Measurements from ENCODE around the gene YAE1. TPM values are rescaled to one million over a fixed set of nuclear protein-coding genes. Genes with fewer than 3 reads are reported as not detected.

Gene YAE1
- total RNA-seq, 2 donors from 2014 or later: 9.8 to 28.3 TPM

DNA sequence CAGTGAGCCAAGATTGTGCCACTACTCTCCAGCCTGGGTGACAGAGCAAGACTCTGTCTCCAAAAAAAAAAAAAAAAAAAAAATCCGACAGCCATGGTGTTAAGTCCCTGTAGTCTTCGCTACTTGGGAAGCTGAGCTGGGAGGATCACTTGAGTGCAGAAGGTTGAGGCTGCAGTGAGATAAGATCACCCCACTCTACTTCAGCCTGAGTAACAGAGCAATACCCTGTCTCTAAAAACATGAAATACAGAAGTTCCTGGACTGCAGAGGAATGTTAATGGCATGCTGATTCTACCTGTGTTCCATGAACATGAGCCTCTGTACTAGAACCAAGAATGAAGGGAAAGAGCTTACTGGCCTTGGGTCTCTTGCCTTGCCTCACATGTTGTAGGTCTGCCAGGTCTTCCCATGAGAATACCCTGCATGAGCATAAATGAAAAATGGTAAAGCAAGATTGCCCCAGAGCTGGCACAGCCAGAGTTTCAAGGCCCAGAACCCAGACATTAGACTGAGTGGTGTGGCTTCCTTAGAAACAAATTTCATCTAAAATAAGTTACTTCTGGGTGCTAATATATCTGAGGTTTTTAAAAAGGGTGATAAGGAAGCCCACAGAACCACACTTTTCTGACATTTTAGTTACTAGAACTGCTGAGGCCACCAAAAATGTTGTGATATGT is 8.6 kb downstream of the YAE1 start:
- TF ChIP-seq POLR2A (IDR thresholded peaks at IDR 0.05) (no peak), POLR2AphosphoS5 (IDR thresholded peaks at IDR 0.05) (no peak)
- TF ChIP-seq, protein P1, sequence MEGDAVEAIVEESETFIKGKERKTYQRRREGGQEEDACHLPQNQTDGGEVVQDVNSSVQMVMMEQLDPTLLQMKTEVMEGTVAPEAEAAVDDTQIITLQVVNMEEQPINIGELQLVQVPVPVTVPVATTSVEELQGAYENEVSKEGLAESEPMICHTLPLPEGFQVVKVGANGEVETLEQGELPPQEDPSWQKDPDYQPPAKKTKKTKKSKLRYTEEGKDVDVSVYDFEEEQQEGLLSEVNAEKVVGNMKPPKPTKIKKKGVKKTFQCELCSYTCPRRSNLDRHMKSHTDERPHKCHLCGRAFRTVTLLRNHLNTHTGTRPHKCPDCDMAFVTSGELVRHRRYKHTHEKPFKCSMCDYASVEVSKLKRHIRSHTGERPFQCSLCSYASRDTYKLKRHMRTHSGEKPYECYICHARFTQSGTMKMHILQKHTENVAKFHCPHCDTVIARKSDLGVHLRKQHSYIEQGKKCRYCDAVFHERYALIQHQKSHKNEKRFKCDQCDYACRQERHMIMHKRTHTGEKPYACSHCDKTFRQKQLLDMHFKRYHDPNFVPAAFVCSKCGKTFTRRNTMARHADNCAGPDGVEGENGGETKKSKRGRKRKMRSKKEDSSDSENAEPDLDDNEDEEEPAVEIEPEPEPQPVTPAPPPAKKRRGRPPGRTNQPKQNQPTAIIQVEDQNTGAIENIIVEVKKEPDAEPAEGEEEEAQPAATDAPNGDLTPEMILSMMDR (IDR thresholded peaks at IDR 0.05): no peak
- WGBS: 93% methylated on average over 2 of the region's 2 CpGs

DNA sequence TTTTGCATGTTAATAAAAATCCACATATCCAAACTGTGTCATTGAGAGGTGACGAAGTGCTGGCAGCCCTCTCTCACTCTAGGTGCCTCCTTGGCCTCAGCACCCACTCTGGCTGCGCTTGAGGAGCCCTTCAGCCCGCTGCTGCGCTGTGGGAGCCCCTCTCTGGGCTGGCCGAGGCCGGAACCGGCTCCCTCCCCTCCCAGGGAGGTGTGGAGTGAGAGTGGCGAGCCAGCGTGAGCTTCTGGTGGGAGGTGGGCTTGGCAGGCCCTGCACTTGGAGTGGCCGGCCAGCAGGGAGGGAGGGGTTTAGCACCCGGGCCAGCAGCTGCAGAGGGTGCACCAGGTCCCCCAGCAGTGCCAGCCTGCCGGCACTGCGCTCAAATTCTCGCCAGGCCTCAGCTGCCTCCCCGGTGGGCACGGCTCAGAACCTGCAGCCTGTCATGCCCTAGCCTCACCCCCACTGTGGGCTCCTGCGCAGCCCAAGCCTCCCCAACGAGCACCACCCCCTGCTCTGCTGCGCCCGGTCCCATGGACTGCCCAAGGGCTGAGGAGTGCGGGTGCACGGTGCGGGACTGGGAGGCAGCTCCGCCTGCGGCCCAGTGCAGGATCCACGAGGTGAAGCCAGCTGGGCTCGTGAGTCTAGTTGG is 11.1 kb downstream of the YAE1 start:
- intact Hi-C loops (cut with DNase I): no loop called here
- Histone ChIP-seq H3K4me1 (replicated peaks) (no peaks in the 10 kb centered on the region), H3K9me3 (no peaks in the 10 kb centered on the region), H3K27me3 (replicated peaks; ENCODE audit: insufficient read depth) (no peaks in the 10 kb centered on the region), H3K27ac (no peak overlapping the region), H3K4me3 (no peak overlapping the region), H3K36me3 (no peaks in the 10 kb centered on the region)
- TF ChIP-seq POLR2A (IDR thresholded peaks at IDR 0.05) (no peak), POLR2AphosphoS5 (IDR thresholded peaks at IDR 0.05) (no peak)
- TF ChIP-seq, protein P1 (IDR thresholded peaks at IDR 0.05): no peak
- no peak for DNase-seq (ENCODE audit: low spot score)
- WGBS: 93% methylated on average over 26 of the region's 27 CpGs

More for the DNA sequence above, 8.6 kb downstream of the YAE1 start:
- Histone ChIP-seq H3K27ac (no peak overlapping the region), H3K36me3 (no peaks in the 10 kb centered on the region), H3K4me1 (replicated peaks) (no peaks in the 10 kb centered on the region), H3K4me3 (no peak overlapping the region), H3K9me3 (no peaks in the 10 kb centered on the region), H3K27me3 (replicated peaks; ENCODE audit: insufficient read depth) (no peaks in the 10 kb centered on the region)
- intact Hi-C loops (cut with DNase I): no loop called here
- DNase-seq (ENCODE audit: low spot score): no peak

DNA sequence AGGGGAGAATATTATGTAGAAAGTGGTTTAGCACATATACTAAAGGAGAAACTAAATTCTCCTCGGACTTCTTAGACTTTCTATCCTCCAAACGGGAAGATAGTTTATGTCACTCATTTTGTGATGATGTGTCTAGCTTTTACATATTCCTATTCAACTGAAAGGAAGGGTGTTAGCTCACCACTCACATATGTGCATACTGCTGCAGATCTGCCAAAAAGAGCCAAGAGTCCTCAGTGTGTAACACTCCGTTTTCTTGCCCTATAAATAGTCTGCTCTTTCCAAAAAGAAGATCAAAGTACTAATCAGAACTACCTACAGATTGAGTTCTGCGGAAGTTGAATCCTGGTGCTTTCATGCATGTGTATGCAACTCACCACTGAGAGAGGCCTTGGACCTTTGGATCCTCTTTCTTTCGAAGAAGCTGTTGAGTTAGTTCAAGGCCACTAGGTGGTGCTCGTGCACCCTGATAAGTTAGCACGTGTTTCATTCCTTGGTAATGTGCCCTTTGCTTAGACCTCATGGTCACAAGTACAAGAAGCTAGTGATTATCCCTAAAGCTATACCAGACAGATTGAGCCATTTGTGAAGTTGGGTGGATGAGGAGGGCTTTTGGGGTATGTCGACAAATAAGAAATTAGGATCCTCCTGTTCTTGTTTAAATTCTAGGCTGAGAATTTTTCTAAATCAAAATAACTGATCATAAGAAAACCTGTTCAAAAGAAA is 14.1 kb downstream of the YAE1 start:
- no peaks in the 10 kb centered on the region for H3K4me1 ChIP-seq (replicated peaks)
- H3K36me3 ChIP-seq: no peaks in the 10 kb centered on the region
- H3K27ac ChIP-seq: no peak overlapping the region
- 20% methylated on average over 8 of the region's 8 CpGs for WGBS
- no peaks in the 10 kb centered on the region for H3K9me3 ChIP-seq
- DNase-seq (ENCODE audit: low spot score): peak; percentile 83
- H3K4me3 ChIP-seq: no peak overlapping the region
- intact Hi-C loops (cut with DNase I): no loop called here
- H3K27me3 ChIP-seq (replicated peaks; ENCODE audit: insufficient read depth): no peaks in the 10 kb centered on the region
- peak; percentile 71 for TF ChIP-seq POLR2AphosphoS5 (IDR thresholded peaks at IDR 0.05)
- TF ChIP-seq, protein P1 (IDR thresholded peaks at IDR 0.05): peak; percentile 69 to 87 (median 87)
- no peak for TF ChIP-seq POLR2A (IDR thresholded peaks at IDR 0.05)

DNA sequence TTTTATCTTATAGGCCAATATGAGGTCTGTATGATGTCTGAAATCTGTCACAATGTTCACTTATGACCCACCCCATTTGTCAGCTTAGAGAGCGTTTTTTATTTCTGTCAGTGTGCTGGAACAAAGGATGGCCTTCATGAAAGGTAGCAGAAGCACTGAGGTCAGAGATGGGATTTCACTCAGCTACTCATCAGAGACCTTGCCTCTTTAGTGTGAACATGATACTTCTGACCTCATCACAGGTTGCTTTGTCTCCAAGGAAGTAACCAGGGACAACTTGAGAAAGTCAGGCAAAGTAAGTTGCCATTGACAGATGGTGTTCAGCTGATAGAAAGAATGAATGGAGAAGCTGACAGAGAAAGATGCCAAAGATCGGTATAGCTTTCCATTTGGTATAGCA is 16.3 kb downstream of the YAE1 start:
- Histone ChIP-seq H3K4me1 (replicated peaks) (no peaks in the 10 kb centered on the region), H3K27me3 (replicated peaks; ENCODE audit: insufficient read depth) (no peaks in the 10 kb centered on the region), H3K36me3 (no peaks in the 10 kb centered on the region), H3K4me3 (no peak overlapping the region), H3K9me3 (no peaks in the 10 kb centered on the region), H3K27ac (no peak overlapping the region)
- TF ChIP-seq, protein P1 (IDR thresholded peaks at IDR 0.05): no peak
- TF ChIP-seq POLR2A (IDR thresholded peaks at IDR 0.05) (no peak), POLR2AphosphoS5 (IDR thresholded peaks at IDR 0.05) (no peak)
- 86% methylated on average over 2 of the region's 2 CpGs for WGBS
- DNase-seq (ENCODE audit: low spot score): no peak
- intact Hi-C loops (cut with DNase I): no loop called here
